Vagina (tissue), 2 donors: Measurements from ENCODE around the gene PTPRN2. TPM values are rescaled to one million over a fixed set of nuclear protein-coding genes. Genes with fewer than 3 reads are reported as not detected.

Experiments
- DNase-seq, 2 donors: peaks; one replicate each; pipeline ENCODE4 v3.0.0-alpha.2; 2017; ENCODE audit errors: extremely low spot score in 2 of 2
- H3K27ac ChIP-seq: fragments of 200-600 bp; sonication (generic); one replicate; pipeline ENCODE4 v1.5.1; 2019
- H3K27me3 ChIP-seq: fragments of 200-600 bp; sonication (generic); one replicate; pipeline ENCODE4 v1.5.1; 2019
- H3K36me3 ChIP-seq, 2 donors: fragments of 200-600 bp; sonication (generic); one replicate each; pipeline ENCODE4 v1.5.1; 2017 to 2019
- H3K4me1 ChIP-seq: fragments of 200-600 bp; sonication (generic); one replicate; pipeline ENCODE4 v1.5.1; 2019
- H3K4me3 ChIP-seq, 2 donors: fragments of 200-600 bp; sonication (generic); 1 replicate in 1 of 2; 2 replicates in 1 of 2; pipeline ENCODE4 v1.5.1; 2016 to 2019
- H3K9me3 ChIP-seq: fragments of 200-600 bp; sonication (generic); one replicate; pipeline ENCODE4 v1.5.1; 2019
- POLR2A ChIP-seq, 2 donors: fragments of 450-650 bp; IDR thresholded peaks; one replicate each; pipeline ENCODE4 v1.6.1; 2017; ENCODE audit warnings: antibody characterized with exemption in 2 of 2, mild to moderate bottlenecking in 2 of 2, moderate library complexity in 2 of 2
- POLR2AphosphoS5 ChIP-seq, 2 donors: sonication (generic); formaldehyde crosslinking; IDR thresholded peaks; one replicate each; pipeline ENCODE4 v1.9.0; 2017; ENCODE audit warnings: antibody characterized with exemption in 2 of 2, mild to moderate bottlenecking in 2 of 2, low read depth in 1 of 2; ENCODE audit not compliant: insufficient read depth in 1 of 2
- intact Hi-C: fragments of 100-400 bp; cut with DNase I; formaldehyde crosslinking; loops from one replicate; pipeline ENCODE4 v1.15.1; 2023
- total RNA-seq: library from RNA; depleted of rRNA; stranded (reverse); fragments of >200 nt; gene quantifications from one replicate; pipeline ENCODE4 v1.2.3, GENCODE V29; 2016
- TF ChIP-seq, protein P1 (sequence below), 3 experiments: fragments of 450-650 bp in 2 of 3; fragments of 200-600 bp in 1 of 3; sonication (generic) in 1 of 3; IDR thresholded peaks; one replicate each; pipeline ENCODE4 v1.5.1; 2017 to 2019; ENCODE audit warnings: antibody characterized with exemption in 3 of 3, mild to moderate bottlenecking in 2 of 3, moderate library complexity in 2 of 3

The PTPRN2 gene
- total RNA-seq, 1 donor from 2014 or later = 7.4 TPM

DNA sequence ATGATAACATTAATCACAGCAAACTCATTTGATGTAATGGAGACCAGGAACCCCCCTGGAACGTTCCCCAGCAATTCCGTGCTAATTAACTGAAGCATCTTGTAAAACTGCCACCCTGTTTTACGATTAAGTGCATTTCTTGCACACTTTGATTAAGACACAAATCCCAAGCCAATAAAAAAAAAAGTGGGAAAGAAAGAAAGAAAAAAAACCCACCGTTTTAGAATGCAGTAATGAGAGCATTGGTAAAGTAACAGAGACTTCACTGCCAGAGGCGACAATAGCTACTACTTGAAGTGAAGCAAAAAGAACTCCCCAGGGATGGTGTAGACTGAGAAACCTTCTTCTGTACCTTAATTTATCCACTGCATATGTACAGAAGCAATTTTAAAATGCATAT lies 616.1 kb downstream of the PTPRN2 start:
- H3K36me3 ChIP-seq = no peaks in the 10 kb centered on the region
- TF ChIP-seq POLR2A (IDR thresholded peaks at IDR 0.05) (no peak), POLR2AphosphoS5 (IDR thresholded peaks at IDR 0.05; ENCODE audit: insufficient read depth in 1 of 2, low read depth in 1 of 2) (no peak)
- TF ChIP-seq, protein P1, sequence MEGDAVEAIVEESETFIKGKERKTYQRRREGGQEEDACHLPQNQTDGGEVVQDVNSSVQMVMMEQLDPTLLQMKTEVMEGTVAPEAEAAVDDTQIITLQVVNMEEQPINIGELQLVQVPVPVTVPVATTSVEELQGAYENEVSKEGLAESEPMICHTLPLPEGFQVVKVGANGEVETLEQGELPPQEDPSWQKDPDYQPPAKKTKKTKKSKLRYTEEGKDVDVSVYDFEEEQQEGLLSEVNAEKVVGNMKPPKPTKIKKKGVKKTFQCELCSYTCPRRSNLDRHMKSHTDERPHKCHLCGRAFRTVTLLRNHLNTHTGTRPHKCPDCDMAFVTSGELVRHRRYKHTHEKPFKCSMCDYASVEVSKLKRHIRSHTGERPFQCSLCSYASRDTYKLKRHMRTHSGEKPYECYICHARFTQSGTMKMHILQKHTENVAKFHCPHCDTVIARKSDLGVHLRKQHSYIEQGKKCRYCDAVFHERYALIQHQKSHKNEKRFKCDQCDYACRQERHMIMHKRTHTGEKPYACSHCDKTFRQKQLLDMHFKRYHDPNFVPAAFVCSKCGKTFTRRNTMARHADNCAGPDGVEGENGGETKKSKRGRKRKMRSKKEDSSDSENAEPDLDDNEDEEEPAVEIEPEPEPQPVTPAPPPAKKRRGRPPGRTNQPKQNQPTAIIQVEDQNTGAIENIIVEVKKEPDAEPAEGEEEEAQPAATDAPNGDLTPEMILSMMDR (IDR thresholded peaks at IDR 0.05) = no peak
- no peaks in the 10 kb centered on the region for H3K27me3 ChIP-seq
- no peak overlapping the region for H3K27ac ChIP-seq
- H3K9me3 ChIP-seq = peaks cover 8% of the 10 kb centered on the region
- intact Hi-C loops = no loop called here
- no peak overlapping the region for H3K4me3 ChIP-seq
- no peak for DNase-seq
- no peaks in the 10 kb centered on the region for H3K4me1 ChIP-seq

DNA sequence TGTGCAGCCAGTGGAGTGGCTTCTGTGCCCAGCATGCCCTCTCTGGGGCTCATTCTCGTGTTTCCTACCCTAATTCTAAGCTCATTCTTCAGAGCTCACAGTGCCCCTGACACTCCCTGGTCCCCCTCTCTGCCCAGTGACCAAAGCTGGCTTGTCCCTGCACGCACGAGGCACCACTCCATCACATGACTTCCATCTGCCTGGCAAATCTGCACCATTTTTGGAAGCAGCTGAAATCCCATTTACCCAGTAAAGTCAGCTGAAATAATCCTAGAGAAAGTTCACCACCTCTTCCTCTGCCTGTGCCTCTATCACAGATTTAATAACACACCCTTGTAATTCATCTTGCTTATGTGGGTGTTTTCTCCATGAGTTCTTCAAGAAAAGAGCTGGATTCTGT lies 616.9 kb downstream of the PTPRN2 start:
- H3K27me3 ChIP-seq = no peaks in the 10 kb centered on the region
- intact Hi-C loops = no loop called here
- H3K36me3 ChIP-seq = no peaks in the 10 kb centered on the region
- H3K9me3 ChIP-seq = peaks cover 8% of the 10 kb centered on the region
- H3K4me1 ChIP-seq = no peaks in the 10 kb centered on the region
- no peak for TF ChIP-seq POLR2AphosphoS5 (IDR thresholded peaks at IDR 0.05; ENCODE audit: insufficient read depth in 1 of 2, low read depth in 1 of 2)
- no peak for TF ChIP-seq POLR2A (IDR thresholded peaks at IDR 0.05)
- TF ChIP-seq, protein P1 (IDR thresholded peaks at IDR 0.05) = no peak
- no peak overlapping the region for H3K27ac ChIP-seq
- H3K4me3 ChIP-seq = no peak overlapping the region
- DNase-seq = no peak

DNA sequence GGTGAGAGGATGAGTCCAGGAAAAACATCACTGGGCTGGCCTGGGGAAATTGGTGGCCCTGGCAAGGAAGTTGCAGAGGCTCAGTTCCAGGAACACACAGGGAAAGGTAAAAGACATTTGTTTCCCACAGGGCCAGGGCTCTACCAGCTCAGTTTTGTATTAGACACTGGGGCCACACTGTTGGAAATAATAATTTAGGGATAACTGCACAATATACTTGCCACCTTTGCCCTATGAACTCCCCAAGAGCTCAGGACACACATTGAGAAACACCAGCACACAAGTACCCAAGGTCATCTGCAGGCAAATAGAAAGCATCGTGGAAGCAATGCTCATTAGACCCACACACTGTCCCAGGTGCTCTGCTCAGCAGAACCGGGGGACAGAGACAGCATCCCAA lies 617.6 kb downstream of the PTPRN2 start:
- Histone ChIP-seq H3K4me1 (no peaks in the 10 kb centered on the region), H3K27ac (no peak overlapping the region), H3K27me3 (no peaks in the 10 kb centered on the region), H3K36me3 (no peaks in the 10 kb centered on the region), H3K4me3 (no peak overlapping the region), H3K9me3 (peaks cover 8% of the 10 kb centered on the region)
- TF ChIP-seq, protein P1 (IDR thresholded peaks at IDR 0.05) = no peak
- TF ChIP-seq POLR2AphosphoS5 (IDR thresholded peaks at IDR 0.05; ENCODE audit: insufficient read depth in 1 of 2, low read depth in 1 of 2) (no peak), POLR2A (IDR thresholded peaks at IDR 0.05) (no peak)
- DNase-seq = no peak
- intact Hi-C loops = no loop called here

DNA sequence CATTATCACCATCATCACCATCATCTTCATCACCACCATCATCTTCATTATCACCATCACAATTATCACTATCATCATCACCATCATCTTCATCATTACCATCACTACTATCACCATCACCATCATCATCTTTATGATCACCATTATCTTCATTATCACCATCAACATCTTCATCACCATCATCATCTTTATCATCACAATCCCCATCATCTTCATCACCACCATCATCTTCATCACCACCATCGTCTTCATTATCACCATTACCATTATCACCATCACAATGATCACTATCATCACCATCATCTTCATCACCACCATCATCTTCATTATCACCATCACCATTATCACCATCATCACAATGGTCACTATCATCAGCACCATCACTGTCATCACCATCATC lies 621.1 kb downstream of the PTPRN2 start:
- H3K27ac ChIP-seq = no peak overlapping the region
- no peaks in the 10 kb centered on the region for H3K36me3 ChIP-seq
- H3K27me3 ChIP-seq = no peaks in the 10 kb centered on the region
- no peak overlapping the region for H3K4me3 ChIP-seq
- intact Hi-C loops = no loop called here
- no peaks in the 10 kb centered on the region for H3K9me3 ChIP-seq
- TF ChIP-seq POLR2AphosphoS5 (IDR thresholded peaks at IDR 0.05; ENCODE audit: insufficient read depth in 1 of 2, low read depth in 1 of 2) = no peak
- no peak for TF ChIP-seq POLR2A (IDR thresholded peaks at IDR 0.05)
- no peaks in the 10 kb centered on the region for H3K4me1 ChIP-seq
- DNase-seq = no peak

DNA sequence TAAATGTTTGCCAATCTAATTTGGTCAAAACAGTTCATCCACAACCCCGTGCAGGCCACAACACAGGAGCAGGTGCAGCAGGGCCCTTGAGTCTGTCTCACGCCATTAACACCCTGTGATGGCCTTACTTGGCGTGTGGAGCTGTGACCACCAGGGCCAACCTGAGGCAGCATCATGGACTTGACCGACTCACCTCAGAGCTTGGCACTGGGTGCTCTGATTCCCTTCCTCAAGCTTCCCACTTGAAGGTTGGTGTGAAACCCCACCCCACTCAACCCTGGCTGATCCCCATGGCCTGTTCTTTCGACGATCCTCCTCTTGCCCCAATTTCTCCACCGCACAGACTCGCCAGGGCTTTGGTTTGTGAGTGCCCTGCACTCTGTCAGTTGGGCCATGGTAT lies 623.1 kb downstream of the PTPRN2 start:
- H3K9me3 ChIP-seq = no peaks in the 10 kb centered on the region
- TF ChIP-seq, protein P1 (IDR thresholded peaks at IDR 0.05) = no peak
- no peak for TF ChIP-seq POLR2A (IDR thresholded peaks at IDR 0.05)
- no peaks in the 10 kb centered on the region for H3K36me3 ChIP-seq
- DNase-seq = no peak
- H3K4me3 ChIP-seq = no peak overlapping the region
- no peaks in the 10 kb centered on the region for H3K27me3 ChIP-seq
- intact Hi-C loops = no loop called here
- no peak overlapping the region for H3K27ac ChIP-seq
- no peaks in the 10 kb centered on the region for H3K4me1 ChIP-seq

DNA sequence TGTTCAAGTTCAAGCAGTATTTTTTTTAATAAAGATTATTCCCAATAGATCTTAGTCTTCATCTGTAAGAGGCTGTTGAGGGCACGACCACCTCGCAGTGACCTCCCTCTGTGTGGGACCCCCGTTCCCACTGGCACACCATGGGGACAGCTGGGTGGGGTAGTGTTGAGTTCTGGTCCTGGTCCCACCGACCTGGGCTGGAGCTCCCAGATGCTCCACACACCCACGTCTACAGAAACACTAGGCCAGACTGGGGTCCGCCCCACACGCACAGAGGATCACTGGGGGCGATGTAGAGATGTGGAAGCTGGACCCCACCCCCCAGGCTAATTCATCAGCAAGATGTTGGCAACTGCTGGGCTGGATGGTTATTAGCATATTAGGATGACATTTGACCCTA lies 623.6 kb downstream of the PTPRN2 start:
- intact Hi-C loops = no loop called here
- H3K27ac ChIP-seq = no peak overlapping the region
- no peaks in the 10 kb centered on the region for H3K27me3 ChIP-seq

More for the DNA sequence above, 623.6 kb downstream of the PTPRN2 start:
- no peaks in the 10 kb centered on the region for H3K9me3 ChIP-seq
- no peak overlapping the region for H3K4me3 ChIP-seq
- H3K4me1 ChIP-seq = no peaks in the 10 kb centered on the region
- TF ChIP-seq, protein P1 (IDR thresholded peaks at IDR 0.05) = no peak
- TF ChIP-seq POLR2A (IDR thresholded peaks at IDR 0.05) (no peak), POLR2AphosphoS5 (IDR thresholded peaks at IDR 0.05; ENCODE audit: insufficient read depth in 1 of 2, low read depth in 1 of 2) (no peak)
- no peaks in the 10 kb centered on the region for H3K36me3 ChIP-seq
- no peak for DNase-seq
